ENCODE results near the gene MOCOS. TPM values are rescaled to one million over a fixed set of nuclear protein-coding genes. Genes with fewer than 3 reads are reported as not detected.

The MOCOS gene
- total and polyA plus RNA-seq, 2 of the 13 experiments (the other 11 are each of a cell fraction or from before 2014, with no cell fraction given): 7.7 to 15.4 TPM

- no peak for TF ChIP-seq AHDC1 (CRISPR knock-in tag; IDR thresholded peaks at IDR 0.05; ENCODE audit: borderline replicate concordance)
- no peak for TF ChIP-seq PRDM4 (CRISPR knock-in tag; IDR thresholded peaks at IDR 0.05; ENCODE audit: borderline replicate concordance)
- TF ChIP-seq EHMT2 (IDR thresholded peaks at IDR 0.05; ENCODE audit: borderline replicate concordance, low read depth, low read length): no peak
- no peak for TF ChIP-seq CENPX (CRISPR knock-in tag; IDR thresholded peaks at IDR 0.05)
- no peak for TF ChIP-seq ARID4A (CRISPR knock-in tag; IDR thresholded peaks at IDR 0.05; ENCODE audit: borderline replicate concordance)
- TF ChIP-seq ZNF792 (CRISPR knock-in tag; IDR thresholded peaks at IDR 0.05): no peak
- no peak for TF ChIP-seq ZNF615 (CRISPR knock-in tag; IDR thresholded peaks at IDR 0.05; ENCODE audit: borderline replicate concordance)
- TF ChIP-seq JUND (CRISPR knock-in tag; IDR thresholded peaks at IDR 0.05): no peak
These were observed 31.2 kb upstream of the MOCOS start (continued) for GRCh38 chr18:36155851-36156757.
